K562 (cell line): ENCODE results near the gene ATP7B. TPM values are rescaled to one million over a fixed set of nuclear protein-coding genes. Genes with fewer than 3 reads are reported as not detected.
A peak's percentile ranks its signal among the peaks of the same experiment; 100 is the strongest.

ENCODE experiments used
- ADNP ChIP-seq: fragments of 200-800 bp; sonication (Bioruptor generic); IDR thresholded peaks from 2 replicates; pipeline ENCODE4 v1.6.1; 2016; ENCODE audit warnings: missing genetic modification characterization, missing compliant biosample characterization
- ATF3 ChIP-seq, 2 experiments: fragments of 450-650 bp in 1 of 2; sonication (generic) in 1 of 2; formaldehyde crosslinking in 1 of 2; IDR thresholded peaks in 1 of 2; conservative IDR thresholded peaks in 1 of 2; 2 replicates each; pipeline versions ENCODE4 v1.6.1 to v1.8.1; 2016 to 2023; ENCODE audit warnings: mild to moderate bottlenecking in 2 of 2, moderate library complexity in 2 of 2, inconsistent platforms in 1 of 2, missing genetic modification reagents in 1 of 2
- BCL6 ChIP-seq: fragments of 250-450 bp; sonication (Bioruptor Pico); IDR thresholded peaks from 2 replicates; pipeline ENCODE4 v1.4.0; 2020
- BRCA1 ChIP-seq, 2 experiments: fragments of 450-650 bp in 1 of 2; sonication (generic) in 1 of 2; formaldehyde crosslinking in 1 of 2; IDR thresholded peaks; 2 replicates each; pipeline versions ENCODE4 v1.5.0 to v1.6.1; 2017 to 2020; ENCODE audit warnings: mild to moderate bottlenecking in 1 of 2, missing genetic modification reagents in 1 of 2
- CBFA2T2 ChIP-seq: fragments of 450-650 bp; conservative IDR thresholded peaks from 2 replicates; pipeline ENCODE4 v1.6.1; 2017; ENCODE audit warnings: mild to moderate bottlenecking
- CREB1 ChIP-seq, 2 experiments: sonication (generic) in 1 of 2; formaldehyde crosslinking in 1 of 2; IDR thresholded peaks; 2 replicates each; pipeline versions ENCODE4 v1.6.1 to v1.8.0; 2012 to 2022; ENCODE audit warnings: inconsistent platforms in 1 of 2, mild to moderate bottlenecking in 1 of 2, missing genetic modification reagents in 1 of 2, moderate library complexity in 1 of 2
- HEY1 ChIP-seq: fragments of 250-450 bp; sonication (Bioruptor Pico); IDR thresholded peaks from 2 replicates; pipeline ENCODE4 v1.5.0; 2020; ENCODE audit warnings: mild to moderate bottlenecking, moderate library complexity, borderline replicate concordance
- LEF1 ChIP-seq: fragments of 450-650 bp; IDR thresholded peaks from 2 replicates; pipeline ENCODE4 v1.6.1; 2016; ENCODE audit warnings: mild to moderate bottlenecking
- SAFB2 ChIP-seq: fragments of 200-400 bp; formaldehyde crosslinking; IDR thresholded peaks from 2 replicates; pipeline ENCODE4 v1.6.1; 2018; ENCODE audit warnings: borderline replicate concordance, low read length, low read depth, moderate library complexity; ENCODE audit not compliant: severe bottlenecking
- THAP7 ChIP-seq: fragments of 250-450 bp; sonication (Bioruptor Pico); IDR thresholded peaks from 2 replicates; pipeline ENCODE4 v1.5.0; 2021
- ZNF324 ChIP-seq: fragments of 250-450 bp; sonication (Bioruptor Pico); IDR thresholded peaks from 2 replicates; pipeline ENCODE4 v1.4.0; 2020; ENCODE audit warnings: mild to moderate bottlenecking
- ZNF408 ChIP-seq: fragments of 250-450 bp; sonication (Bioruptor Pico); IDR thresholded peaks from 2 replicates; pipeline ENCODE4 v1.4.0; 2020; ENCODE audit warnings: low read depth, mild to moderate bottlenecking, moderate library complexity
- ZNF740 ChIP-seq, 3 experiments: fragments of 200-800 bp in 1 of 3; sonication (Bioruptor generic) in 1 of 3; sonication (generic) in 1 of 3; formaldehyde crosslinking in 1 of 3; IDR thresholded peaks; 2 replicates each; pipeline versions ENCODE4 v1.6.1 to v1.8.0; 2016 to 2022; ENCODE audit warnings: mild to moderate bottlenecking in 2 of 3, missing compliant biosample characterization in 2 of 3, missing genetic modification characterization in 2 of 3, missing genetic modification reagents in 1 of 3
- ZNF830 ChIP-seq: fragments of 250-450 bp; sonication (Bioruptor Pico); IDR thresholded peaks from 2 replicates; pipeline ENCODE4 v1.5.0; 2021; ENCODE audit warnings: mild to moderate bottlenecking
- polyA plus RNA-seq, 8 experiments: library from polyadenylated mRNA; depleted of rRNA in 4 of 8; stranded (reverse) in 5 of 8; unstranded in 3 of 8; fragments of >200 nt; fragmentation: Nextera tagmentation in 2 of 8; fragmentation: Illumina TruSeq in 1 of 8; extraction: Ambion mirVana in 2 of 8; extraction: Trizol in 1 of 8; gene quantifications; 2 replicates each; pipeline versions ENCODE4 v1.2.1 to v1.2.3, GENCODE V29; 2011 to 2014; ENCODE audit warnings: inconsistent platforms in 1 of 8, missing spikeins in 1 of 8
- total RNA-seq, 7 experiments: library from RNA; depleted of rRNA in 6 of 7; stranded (reverse); fragments of >200 nt in 6 of 7; fragmentation: Illumina TruSeq in 2 of 7; extraction: Trizol in 2 of 7; gene quantifications; 2 replicates each; pipeline versions ENCODE4 v1.2.1 to v1.2.3, GENCODE V29; 2011 to 2021; ENCODE audit warnings: low replicate concordance in 1 of 7

The ATP7B gene
- total and polyA plus RNA-seq, 9 of the 15 experiments (the other 6 are each of a cell fraction or from before 2014, with no cell fraction given) = 1.1 to 20.4 (median 8.5) TPM

GRCh38 chr13:51976423-51976822 lies 34.8 kb downstream of the ATP7B start (continued):
- TF ChIP-seq SAFB2 (no peak), ZNF830 (CRISPR knock-in tag) (no peak), ZNF740 (CRISPR knock-in tag; IDR thresholded peaks at IDR 0.05) (no peak), ZNF740 (tag; IDR thresholded peaks at IDR 0.05) (no peak), THAP7 (CRISPR knock-in tag) (no peak), CBFA2T2 (no peak), ZNF408 (CRISPR knock-in tag) (no peak), LEF1 (no peak), ZNF324 (CRISPR knock-in tag) (no peak), BCL6 (CRISPR knock-in tag) (no peak), ATF3 (IDR thresholded peaks at IDR 0.05) (peak; percentile 84), ATF3 (CRISPR knock-in tag; conservative IDR thresholded peaks at IDR 0.05) (no peak), CREB1 (IDR thresholded peaks at IDR 0.05) (0 out of 2 replicates have a peak, but pooled peaks have one; percentile 24), CREB1 (CRISPR knock-in tag; IDR thresholded peaks at IDR 0.05) (no peak), HEY1 (no peak), BRCA1 (IDR thresholded peaks at IDR 0.05) (no peak), BRCA1 (CRISPR knock-in tag; IDR thresholded peaks at IDR 0.05) (no peak), ADNP (tag) (no peak)
- TF ChIP-seq, all 486 proteins: peak for 5
